Nephron (organoid): Measurements from ENCODE around the gene BCL2L2.

Experiments used
- H3K27ac Mint-ChIP-seq, 3 experiments: 2 replicates each; pipeline ENCODE4 v1.8.0; 2020; ENCODE audit warnings: mixed read lengths in 3 of 3, mild to moderate bottlenecking in 2 of 3, moderate library complexity in 1 of 3
- H3K27me3 Mint-ChIP-seq: 2 replicates; pipeline ENCODE4 v1.8.0; 2021; ENCODE audit warnings: low read depth, mild to moderate bottlenecking, moderate library complexity, mixed read lengths
- H3K36me3 Mint-ChIP-seq: 2 replicates; pipeline ENCODE4 v1.8.0; 2020; ENCODE audit warnings: low read depth, mixed read lengths
- H3K4me1 Mint-ChIP-seq: 2 replicates; pipeline ENCODE4 v1.8.0; 2020; ENCODE audit warnings: mixed read lengths
- H3K4me3 Mint-ChIP-seq, 3 experiments: 2 replicates each; pipeline ENCODE4 v1.8.0; 2020; ENCODE audit warnings: mild to moderate bottlenecking in 3 of 3, mixed read lengths in 3 of 3, moderate library complexity in 2 of 3
- H3K9me3 Mint-ChIP-seq: 2 replicates; pipeline ENCODE4 v1.8.0; 2020; ENCODE audit warnings: mixed read lengths
- CTCF ChIP-seq, 3 experiments: fragments of 200-600 bp; sonication (generic); IDR thresholded peaks; one replicate each; pipeline ENCODE4 v1.5.0; 2021; ENCODE audit warnings: antibody characterized with exemption in 3 of 3; ENCODE audit not compliant: unreplicated experiment in 3 of 3

The BCL2L2 gene

GRCh38 chr14:23299211-23299957 is 7.2 kb upstream of the BCL2L2 start:
- Mint-ChIP-seq H3K27ac (peak overlapping the region; percentile 85 to 100 (median 98)), H3K9me3 (no peaks in the 10 kb centered on the region), H3K27me3 (peaks cover 4% of the 10 kb centered on the region), H3K4me3 (peak overlapping the region; percentile 69 to 76 (median 73)), H3K4me1 (peaks cover 25% of the 10 kb centered on the region), H3K36me3 (no peaks in the 10 kb centered on the region)
- TF ChIP-seq CTCF (IDR thresholded peaks at IDR 0.05; ENCODE audit: unreplicated experiment in 3 of 3) = peak; percentile 35 to 49 (median 40)

DNA sequence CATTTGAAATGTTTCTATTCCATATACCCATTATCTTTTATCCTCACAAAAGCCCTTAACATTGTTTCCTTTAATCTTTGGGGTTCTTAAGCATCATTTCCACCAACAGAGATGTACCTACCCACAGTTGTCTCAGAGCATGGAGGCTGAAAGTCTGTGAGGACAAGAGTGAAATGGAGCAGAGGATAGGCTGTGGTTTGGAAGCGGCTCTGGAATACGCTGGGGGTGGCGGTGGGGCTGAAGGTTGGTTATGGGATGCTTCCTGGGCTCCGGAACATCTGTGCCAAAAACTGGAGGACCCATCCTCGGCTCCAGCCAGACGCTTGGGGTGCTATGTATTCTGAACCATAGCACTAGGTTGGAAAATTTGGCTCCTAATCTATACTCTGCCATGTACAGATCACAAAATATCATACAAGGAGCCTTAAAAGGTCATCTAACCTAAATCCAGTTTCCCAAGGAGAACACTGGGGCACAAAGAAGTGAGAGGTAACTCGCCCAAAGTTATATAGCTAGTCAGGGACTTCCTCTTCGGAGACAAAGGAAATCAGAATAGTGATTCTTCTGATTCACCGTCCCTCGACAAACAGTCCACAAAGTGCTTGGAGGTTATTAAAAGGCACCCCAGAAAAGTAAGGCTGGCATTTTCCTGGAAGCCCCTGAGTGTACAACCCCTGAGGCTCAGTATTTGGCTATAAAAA is 6.5 kb upstream of the BCL2L2 start:
- peak overlapping the region; percentile 93 to 98 (median 98) for H3K4me3 Mint-ChIP-seq
- peaks cover 27% of the 10 kb centered on the region for H3K4me1 Mint-ChIP-seq
- peak in 1 of 3 experiments; percentile 6 for TF ChIP-seq CTCF (IDR thresholded peaks at IDR 0.05; ENCODE audit: unreplicated experiment in 3 of 3)
- H3K36me3 Mint-ChIP-seq = no peaks in the 10 kb centered on the region
- H3K27me3 Mint-ChIP-seq = peaks cover under 1% of the 10 kb centered on the region
- H3K9me3 Mint-ChIP-seq = no peaks in the 10 kb centered on the region
- peak overlapping the region; percentile 98 to 100 (median 100) for H3K27ac Mint-ChIP-seq

- no peaks in the 10 kb centered on the region for H3K36me3 Mint-ChIP-seq
- peaks cover 26% of the 10 kb centered on the region for H3K4me1 Mint-ChIP-seq
- no peak for TF ChIP-seq CTCF (IDR thresholded peaks at IDR 0.05; ENCODE audit: unreplicated experiment in 3 of 3)
- no peaks in the 10 kb centered on the region for H3K9me3 Mint-ChIP-seq
- peak overlapping the region; percentile 93 to 98 (median 98) for H3K4me3 Mint-ChIP-seq
- H3K27me3 Mint-ChIP-seq = no peaks in the 10 kb centered on the region
- H3K27ac Mint-ChIP-seq = peak overlapping the region; percentile 98 to 100 (median 100)
These were observed 5.9 kb upstream of the BCL2L2 start for GRCh38 chr14:23300687-23301223.

DNA sequence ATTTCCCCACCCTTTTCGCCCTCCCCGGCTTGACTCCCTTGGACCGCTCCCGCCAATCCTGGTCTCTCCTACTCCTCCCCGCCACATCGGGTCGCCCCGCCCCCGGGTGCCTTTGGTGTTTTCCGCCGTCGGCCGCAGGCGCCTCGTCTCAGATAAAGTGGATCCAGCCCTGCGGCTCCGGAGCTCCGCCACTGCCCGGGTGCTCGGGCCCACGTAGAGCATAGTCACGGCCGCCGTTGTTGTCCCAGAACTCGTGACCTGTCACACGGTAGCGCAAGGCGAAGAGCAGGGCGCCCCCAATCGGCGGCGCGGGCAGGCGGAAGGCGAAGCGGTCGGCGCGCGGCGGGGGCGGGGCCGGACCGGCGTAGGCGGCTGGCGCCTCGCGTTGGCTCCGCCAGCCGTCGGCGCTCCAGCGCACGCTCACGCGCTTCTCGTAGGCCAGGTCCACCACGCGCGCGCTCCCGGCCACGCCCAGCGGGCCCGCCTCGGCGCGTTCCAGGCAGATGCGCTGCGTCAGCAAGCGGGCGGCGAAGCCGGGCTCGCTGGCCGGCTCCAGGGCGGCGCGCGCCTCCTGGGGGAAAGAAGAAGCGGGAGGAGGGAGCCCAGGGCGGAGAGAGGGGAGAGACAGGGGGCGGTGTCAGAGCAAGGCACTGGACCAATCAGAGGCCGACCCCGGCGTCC is 5.2 kb upstream of the BCL2L2 start:
- Mint-ChIP-seq H3K36me3 (no peaks in the 10 kb centered on the region), H3K4me3 (peak overlapping the region; percentile 98 to 99 (median 98)), H3K4me1 (peaks cover 33% of the 10 kb centered on the region), H3K27ac (peak overlapping the region; percentile 98 to 100 (median 100)), H3K27me3 (no peaks in the 10 kb centered on the region), H3K9me3 (no peaks in the 10 kb centered on the region)
- peak; percentile 79 to 85 (median 82) for TF ChIP-seq CTCF (IDR thresholded peaks at IDR 0.05; ENCODE audit: unreplicated experiment in 3 of 3)

DNA sequence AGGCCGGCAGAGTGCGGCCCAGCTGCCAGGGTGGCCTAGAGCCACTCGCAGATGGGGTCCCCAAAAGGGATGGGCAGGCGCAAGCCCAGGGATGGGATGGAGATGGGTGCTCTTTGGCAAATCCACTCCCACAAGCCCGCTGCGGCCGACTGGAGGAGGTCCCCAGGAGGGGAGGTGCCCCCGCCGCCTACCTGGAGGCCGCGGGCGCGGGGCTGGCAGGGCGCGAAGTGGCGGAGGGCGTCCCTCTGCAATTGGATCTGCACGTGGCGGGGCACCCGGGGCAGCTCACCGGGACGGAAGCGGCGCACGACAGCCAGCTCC is 4.7 kb upstream of the BCL2L2 start:
- Mint-ChIP-seq H3K27me3 (no peaks in the 10 kb centered on the region), H3K4me1 (peaks cover 33% of the 10 kb centered on the region), H3K27ac (peak overlapping the region; percentile 98 to 100 (median 100)), H3K9me3 (no peaks in the 10 kb centered on the region), H3K4me3 (peak overlapping the region; percentile 98 to 99 (median 98)), H3K36me3 (no peaks in the 10 kb centered on the region)
- TF ChIP-seq CTCF (IDR thresholded peaks at IDR 0.05; ENCODE audit: unreplicated experiment in 3 of 3) = no peak
